ENCODE results near the gene GALC.

GALC gene

DNA sequence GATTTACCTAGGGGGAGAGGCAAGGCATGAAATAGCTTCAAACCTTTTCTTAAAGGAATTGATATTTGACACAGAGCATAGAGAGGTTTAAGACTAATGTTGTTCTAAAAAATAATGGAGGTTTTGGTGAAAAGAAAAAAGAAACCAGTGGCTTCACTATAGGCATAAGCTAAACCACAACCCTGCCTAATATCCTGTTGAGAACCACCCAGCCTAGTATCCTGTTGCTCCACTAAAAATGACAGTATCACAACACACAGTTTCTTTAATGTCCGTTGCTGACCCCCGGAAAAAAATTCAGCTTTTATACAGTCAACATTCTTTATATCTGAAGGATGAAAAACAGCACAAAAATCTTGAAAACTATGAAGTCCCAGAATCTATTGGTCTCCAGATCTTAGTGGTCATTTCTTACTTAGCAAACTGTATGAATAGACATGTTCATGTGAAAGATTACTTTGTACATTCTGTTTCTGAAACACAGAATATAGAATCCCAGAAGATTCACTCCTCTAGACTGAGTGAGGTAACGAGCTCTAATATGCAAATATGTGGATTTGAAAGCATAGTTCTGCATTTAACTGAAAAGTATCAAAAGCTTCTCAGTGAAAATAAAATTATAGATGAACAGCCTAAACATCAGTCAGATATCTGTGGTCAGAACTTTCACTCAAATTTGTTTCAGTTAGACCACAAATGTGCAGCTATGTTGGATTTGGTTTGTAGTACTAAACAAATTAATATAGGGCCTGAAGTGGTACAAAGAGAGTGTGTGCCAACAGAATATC lies 40.5 kb downstream of the GALC start:
- no peak for DNase-seq

DNA sequence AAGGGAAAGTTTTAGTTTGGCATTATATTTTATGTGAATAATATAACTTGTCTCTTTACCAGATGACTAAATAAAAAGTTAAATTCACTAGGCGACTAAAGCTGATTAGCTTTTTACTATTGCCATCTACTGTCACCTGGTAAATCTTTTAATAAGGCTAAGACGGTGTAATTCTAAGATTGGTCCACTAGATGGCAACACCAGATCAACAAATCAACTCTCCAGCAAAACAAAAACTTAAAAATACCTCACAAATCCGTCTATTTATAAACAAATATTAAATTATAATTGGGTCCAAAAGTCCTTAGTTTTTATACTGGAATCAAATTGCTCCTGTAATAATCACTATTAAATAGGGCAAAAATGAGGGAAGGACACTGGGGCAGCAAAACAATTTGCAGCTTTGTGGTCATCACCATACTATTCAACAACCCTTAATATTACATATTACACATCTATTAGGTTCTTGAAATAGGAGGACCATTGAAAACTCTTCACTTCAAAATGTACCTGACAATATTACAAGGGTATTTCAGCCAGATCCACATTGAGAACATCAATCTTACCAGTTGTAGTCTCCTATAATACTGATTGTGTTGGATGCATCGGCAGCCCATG lies 47.9 kb downstream of the GALC start:
- no peak for DNase-seq

DNA sequence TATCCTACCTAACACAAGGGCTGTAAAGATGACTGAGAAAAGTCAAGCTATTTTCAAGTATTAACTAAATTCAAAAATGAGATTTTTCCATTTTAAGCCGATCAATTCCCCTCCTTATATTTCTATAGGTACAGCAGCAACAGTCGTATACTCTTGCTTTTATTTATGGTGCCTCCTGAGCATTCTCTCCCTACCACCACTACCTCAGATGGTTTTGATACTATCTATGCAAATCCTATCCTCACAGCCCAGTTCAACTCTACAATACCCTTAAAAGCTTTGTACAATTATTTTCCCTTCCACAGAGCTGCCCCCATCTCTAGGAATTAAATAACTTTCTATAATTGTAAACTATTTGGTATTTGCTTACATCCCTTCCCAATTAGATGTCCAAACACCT lies 52.1 kb downstream of the GALC start:
- DNase-seq: no peak

DNA sequence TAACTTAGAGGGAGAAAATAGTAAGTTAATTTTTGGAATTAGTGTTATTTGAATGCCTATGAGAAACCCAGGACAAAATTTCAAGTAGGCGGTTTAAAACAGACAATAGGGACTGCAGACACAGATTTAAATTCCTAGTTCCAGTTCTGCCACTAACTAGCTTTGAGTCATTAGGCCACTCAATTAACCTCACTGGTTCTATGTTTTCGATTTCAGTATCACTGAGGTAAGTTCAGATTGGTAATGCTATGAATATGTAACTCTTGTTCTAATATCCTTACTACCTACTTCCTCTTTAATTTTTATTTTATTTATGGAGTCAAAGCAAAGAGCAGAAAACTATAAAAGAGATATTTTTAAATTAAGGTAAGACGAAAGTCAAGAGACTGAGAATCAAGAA lies 52.6 kb downstream of the GALC start:
- no peak for DNase-seq

DNA sequence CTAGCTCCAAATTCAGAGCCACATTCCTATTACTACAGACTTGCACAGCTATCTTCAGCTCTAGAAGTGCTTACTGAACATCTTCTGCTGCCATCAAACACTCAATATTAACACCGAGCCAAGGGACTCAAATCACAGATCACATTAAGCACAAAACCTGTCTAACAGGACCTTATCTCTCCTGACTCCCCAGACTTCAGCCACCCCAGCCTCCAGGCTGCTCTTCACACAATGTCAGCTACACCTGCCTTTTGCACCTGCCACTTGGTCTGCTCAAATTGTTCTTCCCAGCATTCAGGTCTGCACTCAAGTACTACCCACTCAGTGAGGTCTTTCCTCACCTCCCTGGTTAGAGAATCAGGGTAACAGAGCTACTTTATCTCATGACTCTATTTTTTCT lies 57.1 kb downstream of the GALC start:
- DNase-seq: peak; percentile 5

DNA sequence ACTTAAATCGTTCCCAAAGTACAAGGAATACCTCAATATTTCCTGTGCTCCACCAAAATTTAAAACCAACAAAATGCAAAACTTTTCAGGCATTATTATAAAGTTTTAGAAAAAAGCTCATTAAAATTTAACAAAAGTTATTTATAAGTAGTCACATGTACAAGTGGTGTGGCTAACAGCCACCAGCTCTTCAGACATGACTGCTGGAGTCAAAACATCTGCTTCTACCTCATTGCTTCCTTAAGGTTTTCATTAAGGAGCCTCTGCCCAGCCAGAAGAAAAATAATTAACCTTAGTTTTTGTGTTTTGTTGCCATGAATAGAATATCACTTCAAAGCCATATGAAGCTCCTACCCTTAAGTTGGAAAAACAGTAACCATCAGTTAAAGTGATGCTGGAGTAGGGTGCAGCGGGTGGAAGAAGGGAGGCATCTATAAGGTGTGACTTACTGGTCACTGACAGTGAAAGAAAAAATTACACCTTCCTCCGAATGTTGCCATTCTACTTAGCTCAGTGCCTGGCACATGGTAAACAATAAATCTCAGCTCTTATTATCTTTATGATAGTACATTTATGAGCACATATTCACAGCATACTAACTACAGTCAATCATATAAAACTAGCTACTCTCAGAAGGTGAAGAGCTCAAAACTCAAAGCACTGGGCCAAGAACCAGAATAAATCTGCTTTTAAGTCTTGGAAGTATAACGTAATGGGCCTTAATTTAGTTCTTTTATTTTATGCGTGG lies 57.7 kb downstream of the GALC start:
- no peak for DNase-seq

DNA sequence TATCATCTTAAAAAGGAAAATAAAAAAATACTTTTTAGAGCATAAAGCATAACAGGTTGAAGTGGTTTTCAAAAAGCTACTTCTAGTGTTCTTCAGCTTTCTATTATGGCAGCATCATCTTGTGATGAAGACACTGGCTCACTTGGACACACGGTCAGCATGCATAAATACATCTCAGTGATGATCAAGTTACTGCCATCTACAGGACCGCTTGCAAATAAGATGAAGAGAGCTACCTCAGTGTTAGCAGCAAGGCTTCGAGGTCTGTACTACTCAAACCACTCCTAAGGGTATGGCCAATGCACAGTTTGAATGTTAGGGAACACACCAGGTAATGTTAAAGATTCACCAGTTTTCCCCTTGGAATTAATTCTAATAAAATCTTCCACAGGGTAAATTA lies 58.8 kb downstream of the GALC start:
- no peak for DNase-seq

DNA sequence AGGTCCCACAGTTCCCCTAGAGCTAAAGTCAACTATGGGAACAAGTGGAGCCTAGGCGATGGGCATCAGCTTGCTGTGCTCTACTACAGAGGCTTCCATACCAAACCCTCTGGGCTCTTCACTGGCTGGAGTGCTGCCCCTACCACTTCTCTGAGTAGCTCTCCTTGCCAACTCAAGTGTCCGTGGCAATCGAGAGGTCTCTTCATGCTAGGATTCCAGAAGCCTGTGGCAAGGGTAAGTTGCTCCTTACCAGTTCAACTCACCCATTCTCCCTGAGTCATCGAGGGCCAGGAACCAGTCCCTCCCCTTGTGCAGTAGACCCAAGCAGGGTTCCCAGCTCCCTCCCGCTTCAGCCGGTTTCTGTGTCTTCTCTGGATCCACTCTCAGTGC lies 76.1 kb downstream of the GALC start:
- no peak for DNase-seq

DNA sequence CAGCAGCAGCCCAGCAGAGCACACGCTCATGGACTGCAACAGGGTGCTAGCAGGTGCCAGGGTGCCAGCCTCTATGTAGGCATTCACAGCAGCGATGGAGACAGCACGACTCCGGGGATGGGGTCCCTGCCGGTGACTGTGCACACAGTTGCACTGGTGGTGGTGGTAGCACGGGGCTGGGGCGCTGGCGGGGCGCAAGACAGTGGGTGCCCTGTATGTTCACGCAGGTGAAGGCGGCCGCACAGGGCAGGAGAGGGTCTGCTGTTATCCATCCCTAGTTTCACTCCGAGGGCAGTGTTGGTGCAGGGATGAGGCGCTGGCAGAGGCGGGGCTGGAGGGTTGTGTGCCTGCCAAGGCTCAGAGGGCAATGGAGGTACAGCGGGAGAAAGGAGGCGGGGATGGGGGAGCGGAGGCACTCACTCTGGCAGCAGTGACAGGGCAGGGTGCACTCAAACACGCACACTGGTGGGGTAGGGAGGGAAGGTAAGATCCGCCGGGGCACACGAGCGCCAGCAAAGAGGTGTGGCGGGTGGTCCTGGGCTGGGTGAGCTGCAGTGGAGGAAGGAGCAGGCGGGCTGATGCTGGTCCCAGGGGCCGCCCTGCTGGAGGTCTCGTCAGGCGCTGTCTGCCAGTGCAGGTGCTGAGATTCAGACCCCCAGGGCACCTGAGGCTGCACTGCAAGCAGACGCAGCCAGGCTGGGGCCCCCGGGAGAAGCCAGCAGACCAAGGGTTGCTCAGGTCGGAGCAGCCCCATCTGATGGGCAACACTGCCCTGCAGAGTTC lies 76.7 kb downstream of the GALC start:
- DNase-seq: no peak

DNA sequence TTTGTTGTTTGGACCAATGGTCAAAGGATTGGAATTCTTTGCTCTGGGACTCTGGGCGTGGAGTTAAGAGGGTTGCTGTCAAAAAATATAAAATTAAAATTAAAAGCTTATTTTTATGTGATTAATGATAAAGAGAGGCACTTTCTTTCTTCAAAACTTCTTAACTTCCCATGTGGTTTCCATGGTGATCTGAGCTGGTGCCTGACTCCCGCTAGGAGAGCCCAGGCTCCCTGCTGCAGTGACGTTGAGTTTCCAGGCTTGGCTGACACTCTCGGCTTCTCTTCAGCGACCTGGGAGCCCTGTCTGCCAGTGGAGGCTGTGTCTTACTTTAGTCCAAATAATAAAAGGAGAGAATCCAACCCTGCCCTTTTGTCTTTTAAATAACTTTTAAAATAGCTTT lies 84.4 kb downstream of the GALC start:
- DNase-seq: no peak

DNA sequence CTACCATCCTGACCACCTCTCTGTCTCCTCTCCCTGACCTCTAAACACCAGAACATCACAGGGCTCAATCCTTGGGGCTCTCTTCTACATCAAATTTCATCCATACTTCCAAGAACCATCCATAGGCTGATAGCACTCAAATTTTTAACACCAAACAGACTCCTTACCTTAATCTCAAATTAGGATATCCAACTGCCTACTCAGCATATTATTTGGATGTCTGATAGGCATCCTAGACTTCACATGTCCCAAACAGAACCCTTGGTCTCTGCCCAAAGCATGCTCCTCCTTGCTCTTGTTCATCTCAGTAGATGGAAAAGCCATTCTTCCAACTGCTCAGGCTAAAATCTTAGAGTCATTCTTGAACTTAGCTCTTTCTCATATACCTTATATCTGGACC lies 91.3 kb downstream of the GALC start:
- DNase-seq: no peak

DNA sequence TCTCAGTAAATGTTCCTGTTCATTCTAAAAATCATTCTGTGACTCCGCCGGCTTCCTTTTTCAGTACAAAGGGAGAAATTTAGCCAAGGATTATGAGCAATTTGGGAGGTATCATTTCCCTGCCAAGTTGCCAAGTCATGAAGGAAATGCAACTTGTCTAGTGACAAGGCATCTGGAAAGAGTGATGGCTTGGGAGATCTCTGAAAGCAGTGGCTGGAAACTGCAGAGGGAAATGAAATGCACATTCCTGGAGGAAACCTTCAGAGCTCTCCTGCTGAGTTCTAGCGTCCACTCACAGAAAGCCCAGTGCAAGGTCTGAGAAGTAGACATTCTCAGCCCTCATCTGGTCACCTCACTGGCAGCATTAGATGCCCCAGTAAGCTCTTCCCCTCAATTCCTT lies 91.7 kb downstream of the GALC start:
- DNase-seq: no peak

DNA sequence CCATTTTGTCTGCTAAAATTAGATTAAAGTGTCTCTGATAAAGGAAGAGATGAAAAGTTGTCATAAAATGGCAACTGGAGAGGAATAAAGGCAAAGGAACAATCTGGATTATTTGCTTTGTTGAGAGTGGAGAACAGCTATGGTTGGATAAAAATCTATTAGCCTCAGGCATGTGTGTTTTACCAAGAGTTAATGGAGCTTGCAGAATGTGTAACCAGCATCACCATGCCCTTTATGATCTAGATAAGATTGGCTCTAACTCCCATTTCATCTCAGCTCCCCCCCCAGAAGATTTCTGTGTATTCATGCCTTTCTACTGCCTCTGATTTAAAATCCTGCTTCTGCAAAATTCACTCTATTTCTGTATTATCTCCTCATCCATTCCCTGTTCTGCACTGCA lies 93.8 kb downstream of the GALC start:
- DNase-seq: no peak

DNA sequence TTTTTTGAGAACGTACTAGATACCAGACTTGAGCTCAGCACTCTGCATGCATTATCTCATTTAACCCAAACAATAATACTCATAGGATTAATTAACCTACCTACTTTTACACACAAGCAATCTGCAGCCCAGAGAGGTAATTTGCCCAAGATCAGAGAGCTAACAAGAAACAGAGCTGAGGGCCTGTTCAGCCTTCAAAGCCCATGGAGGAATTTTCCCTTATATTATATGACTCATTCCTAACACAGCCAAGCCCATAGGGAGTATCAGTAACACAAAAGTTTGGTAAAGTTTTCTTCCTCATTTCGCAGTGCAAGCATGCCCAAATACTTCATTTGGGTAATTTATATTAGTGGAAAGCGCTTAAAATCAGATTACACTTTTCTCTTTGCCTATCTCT lies 94.7 kb downstream of the GALC start:
- DNase-seq: no peak

DNA sequence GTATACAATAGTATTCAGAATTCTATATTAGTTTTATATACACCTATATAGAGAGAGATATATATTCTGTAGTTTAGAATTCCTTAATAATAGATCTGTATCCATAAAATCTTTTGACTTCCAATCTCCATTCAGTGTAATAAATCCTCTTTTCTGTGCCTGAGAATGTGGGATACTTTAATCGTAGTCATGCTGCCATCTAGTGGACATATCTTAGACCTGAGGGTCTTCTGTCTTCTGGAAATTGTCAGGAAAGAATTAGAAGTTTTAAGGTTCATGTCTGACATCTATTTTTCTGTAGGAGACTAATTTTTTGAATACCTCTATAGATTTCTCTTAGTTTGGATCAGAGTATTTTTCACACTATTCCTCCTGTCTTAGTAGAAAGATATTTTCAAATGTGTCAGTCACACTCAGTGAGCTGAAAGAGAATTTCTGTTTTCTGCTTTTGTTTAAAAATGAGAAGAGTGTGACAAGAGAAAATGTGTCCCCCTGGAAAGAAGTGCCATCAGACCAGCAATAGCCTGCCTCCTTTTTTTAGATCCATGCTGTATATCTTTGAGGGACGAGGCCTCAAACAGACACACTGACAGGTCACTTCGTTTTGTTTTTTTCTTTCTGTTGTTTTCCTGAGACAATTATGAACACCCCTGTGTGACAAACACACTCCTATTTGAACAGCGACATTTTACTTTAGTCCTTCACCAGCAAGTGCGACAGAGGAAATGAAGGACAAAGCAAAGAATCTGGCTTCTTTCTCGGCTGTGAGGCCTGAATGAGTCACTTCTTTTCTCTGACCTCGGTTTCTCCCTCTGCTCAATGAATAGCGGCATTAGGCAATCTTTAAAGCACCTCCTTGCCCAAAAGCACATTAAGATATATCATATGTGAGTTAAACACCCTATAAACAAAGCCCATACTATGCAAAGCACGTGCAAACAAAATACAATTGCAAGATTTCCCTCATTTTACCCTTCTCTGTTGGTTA lies 96.3 kb downstream of the GALC start:
- no peak for DNase-seq

DNA sequence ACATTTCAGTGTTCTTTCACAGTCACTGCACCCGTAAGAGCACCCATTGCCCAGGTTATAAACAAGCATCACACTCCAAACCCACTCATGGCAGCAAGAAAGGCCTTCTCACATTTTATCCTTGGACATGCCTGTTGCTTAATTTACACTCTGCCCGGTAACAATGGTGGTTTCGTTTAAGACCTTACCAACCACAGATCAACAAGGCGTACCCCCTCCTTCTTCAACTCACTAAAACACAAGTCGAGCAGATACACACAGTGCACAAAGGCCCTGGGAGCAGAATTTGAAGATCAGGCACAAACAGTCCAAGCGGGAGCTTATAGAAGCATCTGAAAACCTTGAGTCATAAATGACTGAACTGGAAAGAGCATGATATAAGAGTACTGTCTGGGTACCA lies 98.1 kb downstream of the GALC start:
- DNase-seq: no peak

DNA sequence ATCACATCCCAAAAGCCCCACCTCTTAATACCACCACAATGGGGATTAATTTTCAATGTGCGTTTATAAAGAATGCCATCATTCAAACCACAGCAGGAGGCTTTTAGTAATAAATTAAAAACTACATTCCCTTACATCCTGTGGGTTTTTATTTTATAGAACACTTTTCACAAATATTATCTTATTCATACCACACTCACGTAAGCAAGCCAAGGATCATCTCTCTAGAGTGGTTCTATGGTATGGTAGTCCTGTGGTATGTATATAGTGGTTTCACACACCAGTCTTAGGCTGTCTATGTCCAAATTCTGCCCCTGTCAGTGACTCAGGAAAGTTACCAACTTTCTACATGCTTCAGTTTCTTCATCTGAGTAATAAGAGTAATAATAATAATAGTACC lies 100.2 kb downstream of the GALC start:
- DNase-seq: no peak

DNA sequence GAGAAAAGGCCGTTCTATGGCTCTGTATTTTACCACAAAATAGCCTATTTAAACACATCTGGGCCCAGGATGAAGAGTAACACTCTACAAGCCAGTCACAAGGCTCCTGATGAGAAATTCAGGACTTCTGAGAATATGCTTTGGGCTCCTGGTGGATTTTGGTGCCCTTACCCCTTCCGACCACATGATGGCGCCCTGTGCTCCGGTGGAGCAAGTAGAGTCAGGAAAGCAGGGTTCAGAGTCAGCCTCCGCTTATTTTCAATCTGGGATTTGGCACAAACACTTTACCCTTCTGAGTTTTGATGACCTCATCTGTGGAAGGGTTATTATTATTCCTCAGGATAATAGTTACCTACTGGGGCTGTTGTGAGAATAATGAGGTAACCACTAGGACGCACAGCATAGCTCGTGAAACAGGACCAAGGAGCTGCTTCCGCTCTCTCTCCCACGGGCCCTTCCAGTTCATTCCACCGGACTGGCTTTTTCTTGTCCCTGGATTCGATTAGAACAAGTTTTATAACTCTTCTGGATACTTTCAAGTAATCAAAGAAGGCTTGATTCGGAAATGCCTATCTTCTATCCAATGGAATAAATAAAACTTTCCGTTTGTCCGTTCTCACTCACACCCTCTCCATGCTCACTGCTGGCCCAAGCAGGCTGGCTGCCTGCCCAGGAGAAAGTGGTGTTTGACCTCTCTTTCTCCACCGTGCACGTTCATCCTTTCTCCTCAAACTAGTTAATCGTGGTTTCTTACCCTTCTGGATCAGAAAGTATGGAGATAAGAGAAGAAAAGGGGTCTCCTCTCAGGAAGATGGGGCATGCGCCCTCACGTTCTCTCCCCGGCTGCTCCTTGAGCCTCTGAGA lies 104.6 kb downstream of the GALC start:
- no peak for DNase-seq

DNA sequence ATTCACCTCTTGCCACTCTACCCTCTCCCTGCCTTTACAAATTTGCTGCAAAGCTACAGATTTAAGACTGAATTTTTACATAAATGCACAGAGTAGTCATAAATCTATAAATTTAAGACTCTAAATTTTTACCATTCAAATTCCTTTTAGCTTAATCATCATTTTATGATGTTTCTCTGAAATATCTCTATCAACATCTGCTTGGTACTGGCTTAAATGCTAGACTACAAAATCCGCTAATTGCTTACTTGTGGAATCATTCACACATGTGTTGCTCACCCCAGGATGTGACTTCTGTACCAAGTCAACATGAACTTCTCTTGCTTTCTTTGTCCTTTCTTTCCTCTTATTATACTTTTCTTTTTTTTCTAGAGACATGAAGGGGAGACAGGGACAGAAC lies 109.2 kb downstream of the GALC start:
- no peak for DNase-seq

Data from NCI-H2029 (cell line).